Measurements from ENCODE around the gene RIT2. TPM values are rescaled to one million over a fixed set of nuclear protein-coding genes. Genes with fewer than 3 reads are reported as not detected.

Gene RIT2
- total RNA-seq, 4 donors from 2014 or later = not detected

- no peak for ATAC-seq
- Histone ChIP-seq H3K4me3 (no peak overlapping the region), H3K27me3 (no peaks in the 10 kb centered on the region), H3K27ac (no peak overlapping the region), H3K9me3 (no peaks in the 10 kb centered on the region), H3K4me1 (no peaks in the 10 kb centered on the region), H3K36me3 (no peaks in the 10 kb centered on the region)
- no peak for TF ChIP-seq CTCF (IDR thresholded peaks at IDR 0.05)
- no peak for TF ChIP-seq POLR2A (IDR thresholded peaks at IDR 0.05)
- 56 to 57% methylated on average over 1 of the region's 1 CpG for WGBS, 2 donors (ENCODE audit: low coverage in 1 of 2)
Measured at GRCh38 chr18:42760290-42760689, 355.2 kb downstream of the RIT2 start.

GRCh38 chr18:42758852-42759251 lies 356.6 kb downstream of the RIT2 start:
- Histone ChIP-seq H3K4me3 (no peak overlapping the region), H3K27me3 (no peaks in the 10 kb centered on the region), H3K9me3 (no peaks in the 10 kb centered on the region), H3K36me3 (no peaks in the 10 kb centered on the region), H3K27ac (no peak overlapping the region), H3K4me1 (no peaks in the 10 kb centered on the region)
- 42 to 83% methylated on average over 2 of the region's 2 CpGs for WGBS, 2 donors (ENCODE audit: low coverage in 1 of 2)
- no peak for TF ChIP-seq POLR2A (IDR thresholded peaks at IDR 0.05)
- no peak for TF ChIP-seq CTCF (IDR thresholded peaks at IDR 0.05)
- no peak for TF ChIP-seq POLR2AphosphoS5 (IDR thresholded peaks at IDR 0.05)
- no peak for TF ChIP-seq EP300 (IDR thresholded peaks at IDR 0.05)
- no peak for ATAC-seq

- Histone ChIP-seq H3K4me3 (no peak overlapping the region), H3K27me3 (no peaks in the 10 kb centered on the region), H3K4me1 (no peaks in the 10 kb centered on the region), H3K36me3 (no peaks in the 10 kb centered on the region), H3K9me3 (no peaks in the 10 kb centered on the region), H3K27ac (no peak overlapping the region)
- WGBS, 2 donors (ENCODE audit: low coverage in 1 of 2) = 64 to 80% methylated on average over 3 of the region's 3 CpGs
- no peak for ATAC-seq
- no peak for TF ChIP-seq CTCF (IDR thresholded peaks at IDR 0.05)
- TF ChIP-seq POLR2A (IDR thresholded peaks at IDR 0.05) = no peak
- TF ChIP-seq POLR2AphosphoS5 (IDR thresholded peaks at IDR 0.05) = no peak
- no peak for TF ChIP-seq EP300 (IDR thresholded peaks at IDR 0.05)
Measured at GRCh38 chr18:42756214-42756613, 359.3 kb downstream of the RIT2 start.

GRCh38 chr18:42752916-42753315 lies 362.6 kb downstream of the RIT2 start:
- Histone ChIP-seq H3K36me3 (no peaks in the 10 kb centered on the region), H3K27me3 (no peaks in the 10 kb centered on the region), H3K9me3 (no peaks in the 10 kb centered on the region), H3K4me3 (no peak overlapping the region), H3K4me1 (no peaks in the 10 kb centered on the region), H3K27ac (no peak overlapping the region)
- no peak for ATAC-seq
- WGBS, 2 donors (ENCODE audit: low coverage in 1 of 2) = 72 to 88% methylated on average over 4 of the region's 4 CpGs
- TF ChIP-seq CTCF (IDR thresholded peaks at IDR 0.05) = no peak
- no peak for TF ChIP-seq POLR2A (IDR thresholded peaks at IDR 0.05)
- no peak for TF ChIP-seq EP300 (IDR thresholded peaks at IDR 0.05)
- TF ChIP-seq POLR2AphosphoS5 (IDR thresholded peaks at IDR 0.05) = no peak

- no peak overlapping the region for H3K4me3 ChIP-seq
- no peak for TF ChIP-seq POLR2A (IDR thresholded peaks at IDR 0.05)
- TF ChIP-seq POLR2AphosphoS5 (IDR thresholded peaks at IDR 0.05) = no peak
- no peak for TF ChIP-seq CTCF (IDR thresholded peaks at IDR 0.05)
- no peak for TF ChIP-seq EP300 (IDR thresholded peaks at IDR 0.05)
- no peaks in the 10 kb centered on the region for H3K36me3 ChIP-seq
- no peaks in the 10 kb centered on the region for H3K4me1 ChIP-seq
- 33 to 69% methylated on average over 1 of the region's 1 CpG for WGBS, 2 donors (ENCODE audit: low coverage in 1 of 2)
- H3K27me3 ChIP-seq = peaks cover 4% of the 10 kb centered on the region
- no peaks in the 10 kb centered on the region for H3K9me3 ChIP-seq
- no peak overlapping the region for H3K27ac ChIP-seq
- ATAC-seq = no peak
Measured at GRCh38 chr18:42746794-42747193, 368.7 kb downstream of the RIT2 start.
